Raji (cell line): Measurements from ENCODE around the gene RAB33A.

Source experiments
- POLR2A ChIP-seq: IDR thresholded peaks from 2 replicates; pipeline ENCODE4 v1.6.1; 2011; ENCODE audit warnings: low read depth, low read length, control low read depth; ENCODE audit not compliant: insufficient read depth

RAB33A gene

DNA sequence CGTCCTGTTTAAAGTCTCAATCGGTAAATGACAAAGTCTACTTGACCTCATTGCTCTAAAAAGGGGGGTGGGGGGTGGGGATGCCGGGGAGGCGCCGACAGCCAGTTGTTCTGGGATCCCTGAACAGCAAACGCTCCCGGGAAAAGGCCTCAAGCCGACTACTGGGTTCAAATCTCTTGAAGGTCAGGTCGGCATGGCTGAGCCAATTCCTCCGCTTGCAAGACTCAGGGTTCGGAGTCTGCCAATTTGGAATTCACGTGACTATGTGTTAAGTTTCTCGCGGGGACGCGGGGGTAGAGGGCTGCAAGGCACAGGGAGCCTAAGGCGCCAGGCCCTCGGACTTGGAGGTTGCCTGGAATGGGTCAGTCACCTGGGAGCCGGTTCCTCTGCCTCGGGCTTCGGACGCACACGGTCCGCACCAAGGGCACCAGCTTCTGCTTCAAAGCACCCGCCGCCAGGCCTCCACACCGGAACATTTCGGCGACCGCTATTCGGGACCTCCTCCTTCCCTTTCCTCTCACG, 6.5 kb upstream of the RAB33A start:
- TF ChIP-seq POLR2A, result no peak

DNA sequence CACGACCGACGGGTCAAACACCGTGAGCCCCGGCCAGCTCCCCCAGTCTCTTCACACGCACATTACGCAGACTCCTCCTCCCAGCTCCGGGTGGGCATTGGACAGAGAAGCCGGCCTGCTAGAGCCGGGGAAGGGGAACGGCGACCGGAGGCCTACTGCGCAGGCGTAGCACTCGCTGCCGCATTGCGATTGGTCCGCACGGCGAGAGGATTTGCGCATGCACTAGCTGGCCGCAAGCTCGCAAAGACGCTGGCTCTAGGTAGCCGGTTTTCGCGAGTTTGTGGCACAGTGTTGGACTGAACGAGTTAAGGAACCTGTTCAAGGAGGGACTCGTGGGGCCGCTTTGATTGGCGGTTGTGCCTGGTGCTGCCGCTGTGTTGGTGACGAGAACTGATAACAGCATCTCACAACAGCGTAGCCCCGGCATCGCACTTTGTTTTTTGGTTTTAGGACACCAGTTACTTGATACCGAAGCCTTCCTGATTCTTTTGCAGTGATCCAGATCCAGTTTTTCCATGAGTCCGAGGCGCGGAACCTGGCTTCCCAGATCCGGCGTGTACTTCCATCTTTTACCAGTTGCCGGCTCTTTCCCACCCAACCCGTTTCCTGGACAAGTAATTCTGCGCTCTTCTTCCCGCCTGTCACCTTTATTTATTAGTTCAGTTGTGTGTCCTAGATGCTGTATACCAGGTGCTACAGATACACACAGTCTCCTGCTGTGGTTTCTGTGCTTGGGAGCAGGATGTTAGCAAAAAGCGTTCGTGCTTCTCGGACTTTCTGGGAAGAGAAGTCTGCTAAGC, 5.9 kb upstream of the RAB33A start, which contains the start of gene AIFM1:
TSS of gene AIFM1 (minus strand) at position 139 of the 800 bp plus-strand sequence. CDS start 185 bp downstream, outside the sequence.
- TF ChIP-seq POLR2A, result peak; percentile 88

DNA sequence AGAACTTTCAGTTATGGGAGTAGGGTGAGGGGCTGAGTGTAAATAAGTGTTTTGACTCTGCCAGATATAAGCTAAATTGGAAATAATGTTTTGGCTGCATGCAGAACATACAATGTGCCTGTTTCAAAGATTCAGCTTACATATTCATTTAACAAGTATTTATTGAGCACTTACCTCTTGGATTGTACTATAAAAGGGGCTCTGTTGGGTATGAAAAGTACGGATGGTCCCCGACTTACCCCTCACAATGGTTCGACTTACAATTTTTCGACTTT, 5.3 kb upstream of the RAB33A start:
- no peak for TF ChIP-seq POLR2A

DNA sequence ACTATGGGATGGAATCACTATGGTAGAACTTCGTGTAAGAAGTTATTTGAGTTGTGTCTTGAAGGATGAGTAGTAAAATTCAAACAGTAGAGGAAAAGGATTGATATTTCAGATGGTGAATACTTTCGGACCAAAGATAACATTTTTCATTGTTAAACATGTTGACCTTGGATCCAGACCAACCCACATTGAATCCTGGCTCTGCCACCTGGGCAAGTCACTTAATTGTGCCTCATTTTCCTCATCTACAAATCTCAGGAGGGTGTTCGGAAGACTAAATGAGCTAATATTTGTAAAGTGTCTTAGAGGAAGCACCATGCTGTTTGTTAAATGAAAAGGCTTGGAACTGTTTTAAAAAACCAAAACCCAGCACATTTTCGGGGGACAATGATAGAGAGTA, 4.7 kb upstream of the RAB33A start:
- TF ChIP-seq POLR2A, result no peak

DNA sequence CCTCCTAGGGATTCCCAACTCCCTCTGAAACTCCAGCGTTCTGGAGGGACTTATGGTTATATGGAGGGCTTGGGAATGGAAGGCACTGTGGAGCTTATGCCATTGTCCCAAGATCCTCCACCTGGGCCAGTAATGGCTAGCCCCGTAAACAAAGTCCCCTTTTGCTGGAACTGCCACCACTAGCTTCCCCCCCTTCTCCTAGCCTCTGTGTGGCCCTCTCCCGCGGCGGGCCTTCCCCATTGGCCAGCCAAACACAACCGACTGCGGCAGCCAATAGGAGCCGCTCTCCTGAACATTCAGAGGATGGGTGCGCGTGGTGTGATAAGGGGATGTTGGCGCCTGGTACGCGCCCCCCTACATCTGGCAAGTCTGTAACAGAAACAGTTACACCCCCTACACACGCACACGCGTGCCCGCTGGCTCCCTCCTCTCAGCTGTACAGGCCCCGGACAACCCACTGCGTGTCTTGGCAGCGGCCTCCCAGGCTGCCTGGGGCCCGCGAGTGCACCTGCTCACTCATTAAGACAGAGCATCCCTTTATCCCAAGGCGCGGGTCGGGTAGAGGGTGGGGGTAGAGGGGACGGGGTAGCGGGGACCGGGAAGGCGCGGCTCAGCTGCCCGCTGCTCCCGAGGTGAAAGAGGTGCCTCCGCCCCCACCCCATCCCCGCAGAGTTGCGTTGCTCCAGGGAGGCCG, 863 bp upstream of the RAB33A start:
- peak; percentile 92 for TF ChIP-seq POLR2A

DNA sequence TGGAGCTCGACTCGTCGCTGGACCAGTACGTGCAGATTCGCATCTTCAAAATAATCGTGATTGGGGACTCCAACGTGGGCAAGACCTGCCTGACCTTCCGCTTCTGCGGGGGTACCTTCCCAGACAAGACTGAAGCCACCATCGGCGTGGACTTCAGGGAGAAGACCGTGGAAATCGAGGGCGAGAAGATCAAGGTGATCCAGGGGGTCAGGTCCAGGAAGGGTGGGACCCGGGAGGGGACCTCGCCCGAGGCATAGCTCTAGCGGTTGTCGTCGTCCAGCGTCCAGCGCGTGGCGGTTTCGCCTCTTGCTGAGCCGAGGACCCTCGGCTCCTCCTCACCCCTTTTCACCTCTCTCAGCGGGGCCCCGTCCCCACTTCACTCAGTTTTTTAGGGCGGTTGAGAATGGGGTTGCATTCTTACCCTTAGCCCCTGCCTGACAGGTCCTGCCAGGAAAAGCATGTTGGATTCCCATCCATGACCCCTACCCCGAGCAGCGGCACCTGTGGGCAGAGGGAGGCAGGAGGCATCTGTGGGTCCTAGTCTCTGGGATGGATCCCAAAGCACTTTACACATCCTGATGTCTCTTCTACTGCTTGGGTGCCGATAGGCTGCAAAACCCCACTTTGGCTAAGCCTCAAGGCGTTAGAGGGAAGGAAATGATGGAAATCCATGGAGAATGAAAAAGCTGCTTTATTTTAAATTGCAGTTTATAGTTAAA, 524 bp downstream of the RAB33A start:
- TF ChIP-seq POLR2A, result no peak

DNA sequence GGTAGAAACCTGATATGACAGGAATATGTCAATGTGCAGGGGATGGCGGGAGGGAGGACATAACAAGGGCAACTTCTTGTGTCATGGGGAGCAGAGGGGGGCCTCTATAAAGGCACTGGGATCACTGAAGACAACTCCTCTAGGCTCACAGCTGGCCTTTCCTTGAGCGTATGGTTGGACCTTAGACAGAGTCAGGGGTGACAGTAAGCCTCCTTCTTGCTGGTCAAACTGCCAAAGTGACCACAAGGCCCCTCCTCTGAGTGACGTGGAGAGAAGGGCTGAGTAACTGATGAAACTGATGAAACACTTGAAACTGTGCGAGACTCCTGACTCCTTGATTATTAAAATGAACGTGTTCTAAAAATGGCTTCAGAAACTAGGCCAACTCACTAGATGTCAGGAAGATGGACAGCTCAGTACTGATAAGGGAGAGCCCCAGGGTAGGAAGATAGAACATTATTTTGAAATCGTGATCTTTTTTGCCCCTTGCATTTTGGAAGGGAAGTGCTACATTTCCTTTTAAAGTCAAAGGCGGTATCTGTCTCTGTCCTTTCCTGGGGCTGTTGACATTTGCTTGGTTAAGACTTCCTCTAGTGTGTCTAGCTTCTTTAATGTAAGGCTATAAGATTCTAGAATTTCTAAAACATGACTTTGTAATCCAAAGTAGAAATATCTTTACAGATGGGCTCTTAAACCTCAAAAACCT, 1.6 kb downstream of the RAB33A start:
- peak; percentile 43; the same call in 1 of the 2 replicates for TF ChIP-seq POLR2A

DNA sequence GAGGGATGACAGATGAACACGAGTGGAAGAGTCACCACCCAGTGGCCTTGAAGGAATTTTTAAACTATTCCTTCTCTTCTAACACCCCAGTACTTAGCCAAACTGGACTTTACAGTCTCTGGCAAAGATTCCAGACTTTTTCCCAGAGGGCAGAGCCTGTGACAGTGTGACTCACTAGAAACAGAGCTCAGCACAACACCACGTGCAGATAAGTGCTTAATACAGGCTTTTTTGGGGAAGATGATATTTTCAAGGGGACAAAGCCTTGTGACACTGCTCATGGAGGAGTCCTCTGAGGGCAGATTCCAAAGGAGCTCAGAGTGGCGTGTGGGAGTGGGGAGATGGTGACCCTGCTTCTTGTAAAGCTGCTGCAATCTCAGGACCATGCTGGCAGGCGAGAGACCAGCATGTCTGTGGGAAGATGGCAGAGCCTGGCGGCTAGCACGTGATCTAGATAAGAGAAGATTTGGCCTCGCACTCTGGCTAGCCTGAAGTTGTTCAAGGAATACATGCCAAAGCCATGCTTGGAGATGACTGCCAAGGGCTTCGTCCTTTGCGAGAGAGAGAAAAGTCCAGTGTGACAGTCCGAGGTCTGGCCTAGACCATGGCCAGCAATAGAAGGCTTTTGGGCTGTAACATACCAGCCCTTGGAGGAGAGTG, 2.4 kb downstream of the RAB33A start:
- no peak for TF ChIP-seq POLR2A

DNA sequence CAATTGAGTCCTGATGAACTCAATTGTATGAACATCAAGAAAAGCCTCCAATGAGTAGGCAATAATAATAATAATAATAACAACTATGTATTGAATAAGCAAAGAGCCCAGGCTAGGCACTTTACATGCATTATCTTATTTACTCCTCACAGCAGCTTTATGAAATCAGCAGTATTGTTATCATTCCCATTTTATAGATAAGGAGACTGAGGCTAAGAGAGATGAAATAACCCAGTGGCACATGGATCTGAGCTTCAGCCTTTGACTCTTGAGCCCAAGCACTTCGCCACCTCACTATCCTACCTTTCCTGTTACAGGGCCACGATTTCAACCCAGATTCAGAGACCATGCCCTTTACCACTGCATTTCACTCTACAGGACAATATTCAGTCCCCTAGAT, 3.2 kb downstream of the RAB33A start:
- TF ChIP-seq POLR2A, result no peak

DNA sequence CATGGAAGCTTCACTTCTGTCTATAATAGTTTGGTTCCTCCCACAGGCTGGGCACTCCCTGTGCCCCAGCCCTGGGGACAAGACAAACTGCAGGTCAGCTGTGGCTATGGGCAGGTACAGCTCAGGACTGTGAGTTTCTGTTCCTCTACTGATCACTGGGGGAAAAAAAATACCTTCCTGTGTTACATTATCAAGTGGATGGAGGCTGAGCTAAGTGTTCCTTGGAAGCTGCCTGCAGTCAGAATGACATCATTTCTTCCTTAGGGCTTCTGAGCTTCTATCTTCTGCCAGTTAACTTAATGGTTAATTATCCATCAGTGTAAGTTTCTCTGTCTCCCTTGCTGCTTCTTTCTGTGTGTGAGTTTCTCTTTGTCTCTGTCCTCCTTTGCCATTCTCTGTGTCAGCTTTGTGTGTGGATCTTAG, 4.6 kb downstream of the RAB33A start:
- 0 out of 2 replicates have a peak, but pooled peaks have one; percentile 21 for TF ChIP-seq POLR2A

DNA sequence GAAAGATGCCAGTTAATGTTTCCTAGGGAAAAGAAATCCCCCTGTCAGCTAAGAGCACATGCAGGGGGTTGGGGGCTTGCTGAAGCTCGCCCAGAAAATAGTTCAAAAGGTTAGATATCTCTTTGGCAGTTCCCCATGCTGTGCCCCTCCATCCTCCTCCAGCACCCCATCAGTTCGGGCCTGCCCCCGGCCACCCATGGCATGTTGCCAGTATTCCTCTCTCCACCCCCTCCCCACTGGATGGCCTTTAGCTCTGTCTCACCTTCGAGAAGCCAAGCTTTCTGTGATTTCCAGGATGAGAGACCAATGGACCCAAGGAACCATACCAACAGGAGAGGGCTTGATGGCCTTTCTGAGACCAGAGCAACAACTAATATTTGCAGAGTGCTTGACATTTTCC, 5.2 kb downstream of the RAB33A start:
- no peak for TF ChIP-seq POLR2A

DNA sequence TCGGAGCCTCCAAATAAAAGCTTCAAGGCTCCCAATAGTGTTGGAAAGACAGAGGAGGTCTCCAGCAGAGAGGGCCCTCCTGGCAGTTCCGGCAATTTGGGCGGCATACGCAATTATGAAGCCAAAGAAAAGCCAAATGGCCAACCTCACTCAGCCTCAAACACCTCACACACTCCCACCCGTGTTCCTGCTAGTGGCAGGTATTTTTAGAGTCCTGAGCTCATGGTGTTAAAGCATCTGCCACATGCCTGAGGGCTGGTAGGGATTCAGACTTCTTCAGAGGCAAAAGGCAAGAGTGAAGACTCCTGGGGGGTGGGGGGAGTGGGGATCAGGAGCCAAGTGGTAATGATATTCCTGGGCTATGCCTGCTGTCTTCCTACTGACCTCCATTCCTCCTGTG, 7.4 kb downstream of the RAB33A start:
- no peak for TF ChIP-seq POLR2A

DNA sequence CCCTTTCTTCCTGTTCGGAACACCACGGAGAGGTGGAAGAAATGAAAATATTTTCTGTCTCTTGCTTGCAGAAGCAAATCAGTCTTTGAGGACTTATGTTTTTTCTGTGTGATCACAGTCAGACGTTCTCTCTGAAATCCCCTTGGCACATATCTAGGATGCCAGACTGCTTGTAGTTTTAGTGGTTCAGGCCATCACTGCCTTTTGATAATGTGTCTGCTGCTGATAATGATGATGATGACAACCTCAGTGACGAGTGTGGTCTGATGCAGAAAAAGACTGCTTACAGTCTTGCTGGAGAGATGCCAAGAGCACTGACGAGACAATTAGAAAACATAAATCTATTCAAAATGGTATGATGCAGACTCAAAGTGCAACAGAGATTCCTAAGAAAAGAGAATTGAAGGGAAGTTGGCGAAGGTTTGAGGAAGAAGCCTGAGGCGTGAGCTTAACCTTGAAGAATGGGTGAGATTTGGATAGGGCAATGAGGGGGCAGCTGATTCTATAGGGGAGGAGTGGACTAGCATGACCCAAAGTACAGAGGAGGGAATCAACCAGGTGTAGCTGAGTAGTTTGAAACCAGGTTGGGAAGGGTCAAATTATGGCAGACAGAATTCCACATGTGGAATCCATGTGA, 7.9 kb downstream of the RAB33A start:
- no peak for TF ChIP-seq POLR2A

DNA sequence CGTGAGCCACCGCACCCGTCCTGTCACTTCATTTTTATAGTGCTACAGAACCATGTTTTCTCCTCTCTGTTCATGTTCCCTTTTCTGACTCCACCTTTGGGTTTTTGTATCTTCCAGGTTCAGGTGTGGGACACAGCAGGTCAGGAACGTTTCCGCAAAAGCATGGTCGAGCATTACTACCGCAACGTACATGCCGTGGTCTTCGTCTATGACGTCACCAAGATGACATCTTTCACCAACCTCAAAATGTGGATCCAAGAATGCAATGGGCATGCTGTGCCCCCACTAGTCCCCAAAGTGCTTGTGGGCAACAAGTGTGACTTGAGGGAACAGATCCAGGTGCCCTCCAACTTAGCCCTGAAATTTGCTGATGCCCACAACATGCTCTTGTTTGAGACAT, 12.4 kb downstream of the RAB33A start:
- TF ChIP-seq POLR2A, result no peak
